Fibroblast of peridontal ligament (primary cell): ENCODE data around the gene P2RY8.

ENCODE experiments used
- DNase-seq: peaks from one replicate; pipeline ENCODE4 v3.0.0-alpha.2; 2010; ENCODE audit errors: extremely low read depth

The P2RY8 gene

DNA sequence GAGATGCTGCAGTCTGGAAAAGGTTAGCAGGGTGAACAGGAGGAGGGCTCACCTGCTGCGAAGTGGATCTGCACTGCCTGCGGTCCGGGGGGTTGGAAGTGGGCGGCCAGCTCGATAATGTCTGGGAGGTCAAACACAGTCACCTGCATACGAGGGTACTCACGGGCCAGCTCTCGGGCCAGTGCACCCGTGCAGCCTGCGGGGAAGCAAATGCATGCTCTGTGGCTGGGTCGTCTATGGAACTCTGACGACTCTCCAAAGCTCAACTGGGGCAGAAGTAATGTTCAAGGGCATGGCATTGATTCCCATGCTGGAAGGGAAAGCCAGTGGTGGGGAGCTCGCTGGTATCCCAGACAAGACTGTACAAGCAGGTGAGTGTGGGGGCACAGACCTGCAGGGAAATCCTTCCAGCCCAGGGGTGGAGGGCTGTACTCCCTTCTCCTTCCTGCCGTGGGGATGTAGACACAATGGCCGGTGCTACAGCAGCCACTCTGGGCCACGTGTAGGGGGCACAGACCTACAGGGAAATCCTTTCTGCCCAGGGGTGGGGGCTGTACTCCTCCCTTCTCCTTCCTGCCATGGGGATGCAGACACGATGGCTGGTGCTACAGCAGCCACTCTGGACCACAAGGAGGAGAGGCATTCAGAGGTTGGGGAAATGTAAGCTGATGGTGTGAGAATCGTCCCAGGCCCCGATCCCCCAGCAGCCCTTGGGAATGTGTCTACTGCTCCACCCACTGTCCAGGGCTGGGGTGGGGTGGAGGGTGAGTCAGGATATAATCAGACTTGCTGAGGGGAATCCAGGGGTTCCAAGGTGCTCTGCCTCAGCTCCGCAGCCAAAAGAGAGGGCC lies 118.8 kb downstream of the P2RY8 start:
- DNase-seq: no peak

GRCh38 chrX:1416965-1417760 lies 119.8 kb downstream of the P2RY8 start:
- DNase-seq: no peak

DNA sequence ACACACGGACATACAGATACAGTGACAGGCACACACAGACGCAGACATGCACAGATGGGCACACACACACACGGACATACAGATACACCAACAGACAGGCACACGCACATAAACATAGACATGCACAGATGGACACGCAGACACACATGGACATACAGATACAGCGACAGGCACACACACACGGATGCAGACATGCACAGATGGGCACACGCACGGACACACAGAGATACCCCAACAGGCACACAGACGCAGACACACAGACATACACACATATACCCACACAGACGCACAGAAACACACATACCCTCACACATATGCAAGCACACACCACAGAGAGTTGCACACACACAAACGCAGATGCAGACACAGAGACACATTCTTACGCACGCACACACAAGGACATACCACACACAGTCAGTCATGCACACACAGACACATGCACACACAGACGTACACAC lies 120.6 kb downstream of the P2RY8 start:
- no peak for DNase-seq
